Astrocyte (in vitro differentiated cells and primary cell): ENCODE data around the gene SLC35A3. TPM values are rescaled to one million over a fixed set of nuclear protein-coding genes. Genes with fewer than 3 reads are reported as not detected.

Source experiments
- DNase-seq: peaks from one replicate; pipeline ENCODE4 v3.0.0-alpha.2; 2010; ENCODE audit warnings: low read depth
- FAIRE-seq: peaks from 2 replicates; lab custom pipeline; 2011; peaks lifted over from hg19 to GRCh38; lab: Jason Lieb, UNC
- H2AFZ ChIP-seq: 2 replicates; pipeline ENCODE4 v1.6.0; 2012; ENCODE audit warnings: low read depth, low read length, inconsistent platforms
- H3K27ac ChIP-seq: 2 replicates; pipeline ENCODE4 v1.5.1; 2011; ENCODE audit warnings: low read depth, low read length, inconsistent platforms
- H3K27me3 ChIP-seq: 2 replicates; pipeline ENCODE4 v1.6.0; 2011; ENCODE audit warnings: low read length, inconsistent platforms; ENCODE audit not compliant: insufficient read depth
- H3K36me3 ChIP-seq: 2 replicates; pipeline ENCODE4 v1.5.1; 2011; ENCODE audit warnings: low read length, inconsistent platforms; ENCODE audit not compliant: insufficient read depth
- H3K4me1 ChIP-seq: 2 replicates; pipeline ENCODE4 v1.5.1; 2011; ENCODE audit warnings: low read length, inconsistent platforms; ENCODE audit not compliant: insufficient read depth
- H3K4me2 ChIP-seq: 2 replicates; pipeline ENCODE4 v1.6.0; 2012; ENCODE audit warnings: low read length, inconsistent platforms
- H3K4me3 ChIP-seq: 2 replicates; pipeline ENCODE4 v1.5.1; 2011; ENCODE audit warnings: low read depth, mild to moderate bottlenecking, low read length, inconsistent platforms; ENCODE audit not compliant: insufficient read depth
- H3K79me2 ChIP-seq: 2 replicates; pipeline ENCODE4 v1.6.0; 2012; ENCODE audit warnings: mild to moderate bottlenecking, low read length, inconsistent platforms; ENCODE audit not compliant: insufficient read depth
- H3K9ac ChIP-seq: 2 replicates; pipeline ENCODE4 v1.6.0; 2012; ENCODE audit warnings: mild to moderate bottlenecking, low read length, inconsistent platforms
- H3K9me3 ChIP-seq: 2 replicates; pipeline ENCODE4 v1.5.1; 2012; ENCODE audit warnings: low read depth, mild to moderate bottlenecking, low read length, inconsistent platforms; ENCODE audit not compliant: insufficient read depth
- H4K20me1 ChIP-seq: 2 replicates; pipeline ENCODE4 v1.6.0; 2012; ENCODE audit warnings: low read length, inconsistent platforms; ENCODE audit not compliant: insufficient read depth
- H3K27ac Mint-ChIP-seq: one replicate; pipeline ENCODE4 v1.8.0; 2021; ENCODE audit warnings: mild to moderate bottlenecking, mixed read lengths; ENCODE audit not compliant: unreplicated experiment
- H3K27me3 Mint-ChIP-seq: one replicate; pipeline ENCODE4 v1.8.0; 2021; ENCODE audit warnings: low read depth, mixed read lengths; ENCODE audit not compliant: unreplicated experiment
- H3K36me3 Mint-ChIP-seq: one replicate; pipeline ENCODE4 v1.8.0; 2021; ENCODE audit warnings: low read depth, mixed read lengths; ENCODE audit not compliant: unreplicated experiment
- H3K4me1 Mint-ChIP-seq: one replicate; pipeline ENCODE4 v1.8.0; 2021; ENCODE audit warnings: low read depth, mixed read lengths; ENCODE audit not compliant: unreplicated experiment
- H3K4me3 Mint-ChIP-seq: one replicate; pipeline ENCODE4 v1.8.0; 2021; ENCODE audit warnings: mild to moderate bottlenecking, moderate library complexity, mixed read lengths; ENCODE audit not compliant: unreplicated experiment
- H3K9me3 Mint-ChIP-seq: one replicate; pipeline ENCODE4 v1.8.0; 2021; ENCODE audit warnings: mild to moderate bottlenecking, mixed read lengths; ENCODE audit not compliant: unreplicated experiment
- CTCF ChIP-seq: IDR thresholded peaks from 2 replicates; pipeline ENCODE4 v1.5.1; 2011; ENCODE audit warnings: low read depth, mild to moderate bottlenecking, inconsistent platforms, low read length, moderate library complexity; ENCODE audit not compliant: insufficient read depth
- EZH2 ChIP-seq: IDR thresholded peaks from 2 replicates; pipeline ENCODE4 v1.6.1; 2012; ENCODE audit warnings: mild to moderate bottlenecking, low read length, inconsistent platforms; ENCODE audit not compliant: insufficient read depth
- total RNA-seq: library from RNA; stranded (reverse); gene quantifications from 2 replicates; pipeline ENCODE4 v1.2.1, GENCODE V29; 2021

SLC35A3 gene
- total RNA-seq, 1 donor from 2014 or later: 20.5 TPM

GRCh38 chr1:99965646-99966375, 4.0 kb upstream of the SLC35A3 start:
- Histone ChIP-seq H3K4me3 (no peak overlapping the region), H3K9me3 (no peaks in the 10 kb centered on the region), H3K9ac (no peak overlapping the region), H2AFZ (no peak overlapping the region), H3K79me2 (peaks cover 7% of the 10 kb centered on the region), H3K27me3 (no peaks in the 10 kb centered on the region), H4K20me1 (no peaks in the 10 kb centered on the region), H3K36me3 (no peaks in the 10 kb centered on the region), H3K4me1 (no peaks in the 10 kb centered on the region), H3K4me2 (no peak overlapping the region), H3K27ac (no peak overlapping the region)
- Mint-ChIP-seq H3K4me3 (no peak overlapping the region), H3K36me3 (no peaks in the 10 kb centered on the region), H3K27me3 (no peaks in the 10 kb centered on the region), H3K4me1 (peaks cover 6% of the 10 kb centered on the region), H3K9me3 (no peaks in the 10 kb centered on the region), H3K27ac (no peak overlapping the region)
- FAIRE-seq (no peak), DNase-seq (no peak)
- TF ChIP-seq EZH2: no peak
- no peak for TF ChIP-seq CTCF

DNA sequence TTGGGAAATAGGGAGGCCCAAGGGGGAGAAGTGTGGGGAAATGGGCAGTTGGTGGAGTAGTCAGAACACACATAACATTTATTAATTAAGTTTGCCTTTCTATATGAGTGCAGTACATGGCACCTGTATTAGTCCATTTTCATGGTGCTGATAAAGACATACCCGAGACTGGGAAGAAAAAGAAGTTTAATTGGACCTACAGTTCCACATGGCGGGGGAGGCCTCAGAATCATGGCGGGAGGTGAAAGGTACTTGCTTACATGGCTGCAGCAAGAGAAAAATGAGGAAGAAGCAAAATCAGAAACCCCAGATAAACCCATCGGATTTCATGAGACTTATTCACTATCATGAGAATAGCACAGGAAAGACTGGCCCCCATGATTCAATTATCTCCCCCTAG, 1.6 kb upstream of the SLC35A3 start:
- DNase-seq: no peak
- no peaks in the 10 kb centered on the region for H3K27me3 Mint-ChIP-seq

More for the DNA sequence above, 1.6 kb upstream of the SLC35A3 start:
- Histone ChIP-seq H3K4me1 (no peaks in the 10 kb centered on the region), H3K4me3 (no peak overlapping the region), H3K36me3 (no peaks in the 10 kb centered on the region), H3K79me2 (peaks cover 27% of the 10 kb centered on the region), H3K9me3 (no peaks in the 10 kb centered on the region), H3K27me3 (no peaks in the 10 kb centered on the region), H4K20me1 (no peaks in the 10 kb centered on the region), H3K9ac (no peak overlapping the region), H2AFZ (no peak overlapping the region), H3K4me2 (no peak overlapping the region), H3K27ac (no peak overlapping the region)
- TF ChIP-seq CTCF (no peak), EZH2 (no peak)
- no peaks in the 10 kb centered on the region for H3K36me3 Mint-ChIP-seq
- no peak for FAIRE-seq
- no peak overlapping the region for H3K4me3 Mint-ChIP-seq
- H3K4me1 Mint-ChIP-seq: peaks cover 4% of the 10 kb centered on the region
- H3K27ac Mint-ChIP-seq: no peak overlapping the region
- H3K9me3 Mint-ChIP-seq: no peaks in the 10 kb centered on the region
